Endothelial cell of umbilical vein (primary cell): Measurements from ENCODE around the gene LAMA5. TPM values are rescaled to one million over a fixed set of nuclear protein-coding genes. Genes with fewer than 3 reads are reported as not detected.

Source experiments
- BruUV-seq: library from RNA; stranded (reverse); fragments of 400-500 nt; replicated peaks from 2 replicates; lab custom pipeline; 2021; lab: Mats Ljungman, UMichigan
- CTCF ChIA-PET: fragments of 300-600, 350-600 bp; sonication (Branson Sonifier 250); formaldehyde crosslinking; loops from one replicate; lab custom pipeline; 2021; ENCODE audit warnings: antibody characterized with exemption, inconsistent platforms; lab: Charles Lee
- POLR2A ChIA-PET: fragments of 300-600, 350-600 bp; sonication (Branson Sonifier 250); formaldehyde crosslinking; loops from one replicate; lab custom pipeline; 2021; ENCODE audit warnings: antibody characterized with exemption, inconsistent platforms; lab: Charles Lee
- DNase-seq: peaks from one replicate; pipeline ENCODE4 v3.0.0-alpha.2; 2011; ENCODE audit warnings: low read depth, low spot score
- FAIRE-seq: peaks from 2 replicates; lab custom pipeline; 2011; peaks lifted over from hg19 to GRCh38; lab: Jason Lieb, UNC
- H2AFZ ChIP-seq: 2 replicates; pipeline ENCODE4 v1.6.0; 2012; ENCODE audit warnings: low read depth, low read length, control low read depth, inconsistent platforms
- H3K27ac ChIP-seq: 2 replicates; pipeline ENCODE4 v1.5.1; 2011; ENCODE audit warnings: low read depth, mild to moderate bottlenecking, control low read depth, low read length, moderate library complexity; ENCODE audit not compliant: insufficient read depth
- H3K27me3 ChIP-seq, 2 experiments: 2 replicates each; pipeline versions ENCODE4 v1.6.0 to v1.6.1; 2011; ENCODE audit warnings: low read length in 2 of 2, mixed read lengths in 1 of 2; ENCODE audit not compliant: control insufficient read depth in 2 of 2, insufficient read depth in 2 of 2
- H3K36me3 ChIP-seq, 2 experiments: 2 replicates in 1 of 2; 3 replicates in 1 of 2; pipeline ENCODE4 v1.5.1; 2011; ENCODE audit warnings: low read length in 2 of 2, mild to moderate bottlenecking in 1 of 2, moderate library complexity in 1 of 2; ENCODE audit not compliant: control insufficient read depth in 2 of 2, insufficient read depth in 2 of 2; ENCODE audit errors: extremely low read depth in 1 of 2
- H3K4me1 ChIP-seq: 3 replicates; pipeline ENCODE4 v1.5.1; 2011; ENCODE audit warnings: mild to moderate bottlenecking, low read length; ENCODE audit not compliant: control insufficient read depth, insufficient read depth; ENCODE audit errors: extremely low read depth
- H3K4me2 ChIP-seq: 2 replicates; pipeline ENCODE4 v1.6.1; 2011; ENCODE audit warnings: low read length, control low read depth, mixed read lengths; ENCODE audit not compliant: insufficient read depth
- H3K4me3 ChIP-seq, 3 experiments: fragments of 200-600 bp in 1 of 3; sonication (generic), shearing (Covaris generic) in 1 of 3; replicated peaks in 1 of 3; 2 replicates each; pipeline ENCODE4 v1.5.1; 2011 to 2016; ENCODE audit warnings: control low read depth in 3 of 3, low read length in 3 of 3, mild to moderate bottlenecking in 2 of 3, inconsistent platforms in 1 of 3, low read depth in 1 of 3, moderate library complexity in 1 of 3; ENCODE audit not compliant: insufficient read depth in 1 of 3
- H3K79me2 ChIP-seq: 2 replicates; pipeline ENCODE4 v1.6.0; 2012; ENCODE audit warnings: low read length, inconsistent platforms; ENCODE audit not compliant: control insufficient read depth, insufficient read depth
- H3K9ac ChIP-seq: replicated peaks from 2 replicates; pipeline ENCODE3; 2011; ENCODE audit warnings: low read length, control low read depth; ENCODE audit not compliant: insufficient read depth; ENCODE audit errors: extremely low read depth
- H3K9me1 ChIP-seq: replicated peaks from 3 replicates; pipeline ENCODE4 v1.6.0; 2011; ENCODE audit warnings: mild to moderate bottlenecking, low read length; ENCODE audit not compliant: control insufficient read depth, insufficient read depth; ENCODE audit errors: extremely low read depth
- H3K9me3 ChIP-seq: replicated peaks from 2 replicates; pipeline ENCODE4 v1.5.1; 2012; ENCODE audit warnings: low read length, inconsistent platforms; ENCODE audit not compliant: control insufficient read depth, insufficient read depth
- H4K20me1 ChIP-seq: replicated peaks from 2 replicates; pipeline ENCODE3; 2011; ENCODE audit warnings: mild to moderate bottlenecking, low read length; ENCODE audit not compliant: control insufficient read depth, insufficient read depth; ENCODE audit errors: extremely low read depth
- CTCF ChIP-seq, 2 donors: IDR thresholded peaks; 1 replicate in 1 of 2; 2 replicates in 1 of 2; pipeline ENCODE4 v1.5.1; 2011; ENCODE audit warnings: low read length in 2 of 2, mild to moderate bottlenecking in 2 of 2, moderate library complexity in 2 of 2, control low read depth in 1 of 2, inconsistent platforms in 1 of 2, low read depth in 1 of 2; ENCODE audit not compliant: insufficient read depth in 1 of 2; ENCODE audit errors: extremely low read depth in 1 of 2
- EZH2 ChIP-seq: IDR thresholded peaks from 2 replicates; pipeline ENCODE4 v1.6.1; 2012; ENCODE audit warnings: borderline replicate concordance, low read depth, mild to moderate bottlenecking, moderate library complexity, low read length, inconsistent platforms; ENCODE audit not compliant: severe bottlenecking
- FOS ChIP-seq: IDR thresholded peaks from 2 replicates; pipeline ENCODE4 v1.6.1; 2011; ENCODE audit warnings: mild to moderate bottlenecking, low read length, moderate library complexity, borderline replicate concordance; ENCODE audit not compliant: insufficient read depth
- GATA2 ChIP-seq: IDR thresholded peaks from 2 replicates; pipeline ENCODE4 v1.7.0; 2011; ENCODE audit warnings: low read depth, mild to moderate bottlenecking, moderate library complexity, mixed read lengths, low read length; ENCODE audit not compliant: insufficient read length, insufficient read depth
- JUN ChIP-seq: IDR thresholded peaks from 2 replicates; pipeline ENCODE4 v1.6.1; 2011; ENCODE audit warnings: borderline replicate concordance, low read depth; ENCODE audit not compliant: insufficient read length, insufficient read depth
- MAX ChIP-seq: IDR thresholded peaks from 2 replicates; pipeline ENCODE4 v1.6.1; 2011; ENCODE audit not compliant: insufficient read depth, insufficient read length
- MYC ChIP-seq: IDR thresholded peaks from one replicate; pipeline ENCODE4 v1.6.1; 2011; ENCODE audit warnings: mild to moderate bottlenecking, low read depth, low read length
- POLR2A ChIP-seq: IDR thresholded peaks from 2 replicates; pipeline ENCODE4 v1.6.1; 2012; ENCODE audit warnings: low read depth, mild to moderate bottlenecking, control low read depth, low read length
- POLR2AphosphoS5 ChIP-seq: IDR thresholded peaks from 2 replicates; pipeline ENCODE4 v1.6.1; 2012; ENCODE audit warnings: low read depth, mild to moderate bottlenecking, control low read depth, low read length, moderate library complexity; ENCODE audit not compliant: insufficient read depth
- dilution Hi-C: fragments of 300-500 bp; cut with MboI; formaldehyde crosslinking; loops from one replicate; pipeline ENCODE4 v1.15.0; 2019; ENCODE audit warnings: low sequenced_read_pairs; ENCODE audit not compliant: extremely low pct_ligation_motif_present
- intact Hi-C: fragments of 100-400 bp; cut with micrococcal nuclease; formaldehyde crosslinking; loops from one replicate; pipeline ENCODE4 v1.10.0; 2022
- polyA plus RNA-seq, 4 experiments: library from polyadenylated mRNA; depleted of rRNA in 3 of 4; stranded (reverse) in 3 of 4; unstranded in 1 of 4; fragments of >200 nt; gene quantifications; 2 replicates each; pipeline versions ENCODE4 v1.2.1 to v1.2.3, GENCODE V29; 2011 to 2012; ENCODE audit warnings: missing spikeins in 1 of 4
- total RNA-seq: library from RNA; stranded (reverse); gene quantifications from 2 replicates; pipeline ENCODE4 v1.2.3, GENCODE V29; 2021

LAMA5 gene
- total and polyA plus RNA-seq, 2 donors (not counting 3 experiments of a cell fraction or from before 2014, with no cell fraction given): 24.0 to 145 TPM

GRCh38 chr20:62307226-62308101 is 59.6 kb downstream of the LAMA5 start:
- FAIRE-seq: no peak
- intact Hi-C loops: loop anchor here (10.0 kb wide), 1 partner anchor 487 kb away; the partner anchor contains the start of gene MRGBP
- H3K36me3 ChIP-seq: peaks cover 24 to 57% of the 10 kb centered on the region in 2 experiments

DNA sequence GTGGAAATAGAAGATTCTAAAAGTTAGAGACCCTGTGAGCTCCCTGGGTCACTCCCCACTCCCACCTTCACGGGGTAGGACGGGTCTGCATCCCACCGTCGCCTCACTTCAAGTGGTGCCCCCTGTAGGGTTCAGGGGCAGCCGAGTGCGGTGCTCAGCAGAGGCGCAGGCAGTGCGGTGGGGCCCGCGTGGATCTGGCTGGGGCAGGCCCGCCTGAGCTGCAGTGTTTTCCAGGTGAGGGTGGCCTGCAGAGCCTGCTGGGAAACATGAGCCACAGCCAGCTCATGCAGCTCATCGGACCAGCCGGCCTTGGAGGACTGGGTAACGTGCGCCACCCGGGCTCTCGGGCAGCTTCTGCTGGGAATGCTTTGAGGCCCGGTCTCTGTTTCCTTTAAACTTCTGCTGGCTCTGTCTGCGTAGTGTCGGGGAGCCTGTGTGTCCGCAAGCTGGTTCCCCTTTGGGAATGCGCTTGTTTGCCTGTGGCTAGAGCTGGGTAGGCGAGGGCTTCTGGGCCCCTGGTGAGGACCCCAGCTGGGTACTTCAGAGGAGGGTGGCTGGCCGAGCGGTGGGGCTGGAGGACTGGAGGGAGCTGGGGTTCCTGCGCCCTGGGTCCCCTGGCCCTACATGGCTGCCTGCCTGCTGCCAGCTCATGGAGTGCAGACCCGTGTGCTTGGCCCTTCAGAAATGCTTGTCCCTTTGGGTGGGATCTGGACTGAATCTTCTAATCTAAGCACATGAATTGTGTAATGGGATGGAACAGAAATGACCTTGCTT is 60.5 kb downstream of the LAMA5 start:
- DNase-seq (no peak), FAIRE-seq (no peak)
- intact Hi-C loops: loop anchor here (10.0 kb wide), 1 partner anchor 488 kb away; the partner anchor contains the start of gene MRGBP
- H3K27me3 ChIP-seq: no peaks in the 10 kb centered on the region
- peaks cover 23 to 48% of the 10 kb centered on the region in 2 experiments for H3K36me3 ChIP-seq
- H3K9me3 ChIP-seq: no peaks in the 10 kb centered on the region
- ChIA-PET POLR2A (no interaction called here), CTCF (interaction anchor here (1.5 to 8.1 kb wide), 3 partner anchors 58 to 76 kb away, joined by 9 to 113 read pairs (median 10); no protein-coding TSS in a partner anchor)
- H4K20me1 ChIP-seq: no peaks in the 10 kb centered on the region
- H3K4me2 ChIP-seq: no peak overlapping the region
- peaks cover 21% of the 10 kb centered on the region for H3K4me1 ChIP-seq
- TF ChIP-seq CTCF (IDR thresholded peaks at IDR 0.05; ENCODE audit: extremely low read depth in 1 of 2, insufficient read depth in 1 of 2, low read depth in 1 of 2, low read length in 2 of 2) (no peak), GATA2 (no peak), EZH2 (no peak), POLR2AphosphoS5 (no peak), JUN (no peak), MYC (no peak), MAX (no peak), FOS (no peak), POLR2A (no peak)
- H3K27ac ChIP-seq: no peak overlapping the region
- no TSS peak for BruUV-seq
- H3K9ac ChIP-seq: no peak overlapping the region
- H2AFZ ChIP-seq: no peak overlapping the region
- no peaks in the 10 kb centered on the region for H3K9me1 ChIP-seq
- H3K4me3 ChIP-seq: no peak overlapping the region
- H3K79me2 ChIP-seq: peaks cover 41% of the 10 kb centered on the region
- dilution Hi-C loops: no loop called here

More at GRCh38 chr20:62307226-62308101, 59.6 kb downstream of the LAMA5 start:
- dilution Hi-C loops: no loop called here
- H3K27ac ChIP-seq: no peak overlapping the region
- peaks cover 21% of the 10 kb centered on the region for H3K4me1 ChIP-seq
- ChIA-PET POLR2A (interaction anchor here (0.6 kb wide), 1 partner anchor 65 kb away, joined by 4 read pairs; no protein-coding TSS in a partner anchor), CTCF (interaction anchor here (1.5 to 8.1 kb wide), 3 partner anchors 57 to 75 kb away, joined by 9 to 113 read pairs (median 10); no protein-coding TSS in a partner anchor)
- peak; percentile 7 for TF ChIP-seq POLR2AphosphoS5
- no peak for TF ChIP-seq MYC
- peaks cover 41% of the 10 kb centered on the region for H3K79me2 ChIP-seq
- no peak for DNase-seq
- no peak overlapping the region for H3K9ac ChIP-seq
- no TSS peak for BruUV-seq
- H3K4me3 ChIP-seq: no peak overlapping the region
- no peaks in the 10 kb centered on the region for H3K9me1 ChIP-seq
- H3K27me3 ChIP-seq: no peaks in the 10 kb centered on the region
- no peaks in the 10 kb centered on the region for H3K9me3 ChIP-seq
- H2AFZ ChIP-seq: no peak overlapping the region
- H3K4me2 ChIP-seq: no peak overlapping the region
- H4K20me1 ChIP-seq: no peaks in the 10 kb centered on the region
